Vagina (tissue), 2 donors: ENCODE results near the gene CEBPE. TPM values are rescaled to one million over a fixed set of nuclear protein-coding genes. Genes with fewer than 3 reads are reported as not detected.
A peak's percentile ranks its signal among the peaks of the same experiment; 100 is the strongest.

ENCODE experiments used
- DNase-seq, 2 donors: peaks; one replicate each; pipeline ENCODE4 v3.0.0-alpha.2; 2017; ENCODE audit errors: extremely low spot score in 2 of 2
- H3K27ac ChIP-seq: fragments of 200-600 bp; sonication (generic); one replicate; pipeline ENCODE4 v1.5.1; 2019
- H3K27me3 ChIP-seq: fragments of 200-600 bp; sonication (generic); one replicate; pipeline ENCODE4 v1.5.1; 2019
- H3K36me3 ChIP-seq, 2 donors: fragments of 200-600 bp; sonication (generic); one replicate each; pipeline ENCODE4 v1.5.1; 2017 to 2019
- H3K4me1 ChIP-seq: fragments of 200-600 bp; sonication (generic); one replicate; pipeline ENCODE4 v1.5.1; 2019
- H3K4me3 ChIP-seq, 2 donors: fragments of 200-600 bp; sonication (generic); 1 replicate in 1 of 2; 2 replicates in 1 of 2; pipeline ENCODE4 v1.5.1; 2016 to 2019
- H3K9me3 ChIP-seq: fragments of 200-600 bp; sonication (generic); one replicate; pipeline ENCODE4 v1.5.1; 2019
- CTCF ChIP-seq, 3 experiments: fragments of 450-650 bp in 2 of 3; fragments of 200-600 bp in 1 of 3; sonication (generic) in 1 of 3; IDR thresholded peaks; one replicate each; pipeline ENCODE4 v1.5.1; 2017 to 2019; ENCODE audit warnings: antibody characterized with exemption in 3 of 3, mild to moderate bottlenecking in 2 of 3, moderate library complexity in 2 of 3
- POLR2A ChIP-seq, 2 donors: fragments of 450-650 bp; IDR thresholded peaks; one replicate each; pipeline ENCODE4 v1.6.1; 2017; ENCODE audit warnings: antibody characterized with exemption in 2 of 2, mild to moderate bottlenecking in 2 of 2, moderate library complexity in 2 of 2
- POLR2AphosphoS5 ChIP-seq, 2 donors: sonication (generic); formaldehyde crosslinking; IDR thresholded peaks; one replicate each; pipeline ENCODE4 v1.9.0; 2017; ENCODE audit warnings: antibody characterized with exemption in 2 of 2, mild to moderate bottlenecking in 2 of 2, low read depth in 1 of 2; ENCODE audit not compliant: insufficient read depth in 1 of 2
- intact Hi-C: fragments of 100-400 bp; cut with DNase I; formaldehyde crosslinking; loops from one replicate; pipeline ENCODE4 v1.15.1; 2023
- total RNA-seq: library from RNA; depleted of rRNA; stranded (reverse); fragments of >200 nt; gene quantifications from one replicate; pipeline ENCODE4 v1.2.3, GENCODE V29; 2016

CEBPE gene
- total RNA-seq, 1 donor from 2014 or later, result not detected

DNA sequence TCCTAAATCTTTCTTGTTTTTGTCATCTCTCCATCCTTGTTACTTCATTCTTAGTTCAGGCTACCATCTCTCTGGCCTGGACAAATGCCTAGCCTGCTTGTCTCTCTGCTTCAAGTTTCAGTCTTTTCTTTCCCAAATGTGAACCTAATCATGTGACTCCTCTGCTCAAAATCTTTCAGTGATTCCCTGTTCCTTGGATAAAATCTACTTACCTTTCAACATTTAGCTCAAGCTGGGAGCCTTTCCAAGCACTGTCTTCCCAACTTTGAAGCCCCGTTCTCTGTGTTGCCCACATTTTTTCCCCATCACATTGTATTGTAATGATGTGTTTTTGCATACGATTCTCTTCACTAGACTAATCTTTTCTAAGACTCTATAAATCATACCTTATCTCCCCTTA is 39.7 kb upstream of the CEBPE start:
- Histone ChIP-seq H3K27ac (no peak overlapping the region), H3K4me3 (no peak overlapping the region), H3K4me1 (peaks cover 35% of the 10 kb centered on the region), H3K27me3 (no peaks in the 10 kb centered on the region), H3K9me3 (no peaks in the 10 kb centered on the region), H3K36me3 (no peaks in the 10 kb centered on the region)
- no peak for TF ChIP-seq POLR2AphosphoS5 (IDR thresholded peaks at IDR 0.05; ENCODE audit: insufficient read depth in 1 of 2, low read depth in 1 of 2)
- no peak for TF ChIP-seq CTCF (IDR thresholded peaks at IDR 0.05)
- no peak for TF ChIP-seq POLR2A (IDR thresholded peaks at IDR 0.05)
- intact Hi-C loops, result no loop called here
- DNase-seq, result no peak

DNA sequence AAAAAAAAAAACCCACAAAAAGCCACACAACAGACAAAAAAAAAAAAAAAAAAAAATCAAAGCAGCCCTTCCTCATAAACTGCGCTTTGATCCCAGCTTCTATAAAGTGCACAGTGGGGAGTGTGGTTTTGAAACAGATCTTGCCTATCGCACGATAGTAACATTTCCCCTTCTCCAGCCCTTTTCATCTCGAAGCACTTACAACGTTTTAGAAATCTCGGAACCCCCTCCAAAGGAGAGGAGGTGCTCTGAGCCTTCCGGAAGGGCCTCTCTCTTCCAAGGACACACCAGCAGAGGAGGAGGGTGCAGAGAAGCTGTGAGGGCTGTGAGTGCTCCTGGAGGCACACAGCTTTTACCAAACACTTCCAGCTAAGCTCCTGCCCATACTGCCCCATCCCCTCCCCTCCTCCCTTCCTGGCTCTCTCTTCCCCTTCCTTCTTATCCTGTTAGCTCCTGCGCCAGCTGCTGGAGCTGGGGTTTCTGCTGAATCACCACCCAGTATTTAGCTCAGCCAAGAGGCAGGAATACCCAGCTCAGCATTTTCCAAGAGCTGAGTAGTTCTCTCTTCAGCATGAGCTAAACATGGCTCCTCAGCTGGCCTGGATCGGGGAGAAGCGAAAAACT is 36.0 kb upstream of the CEBPE start:
- H3K36me3 ChIP-seq, result no peaks in the 10 kb centered on the region
- no peaks in the 10 kb centered on the region for H3K27me3 ChIP-seq
- peak overlapping the region; percentile 37 to 45 for H3K4me3 ChIP-seq
- H3K27ac ChIP-seq, result peak overlapping the region; percentile 93
- peak in 1 of 2 donors; percentile 96 for DNase-seq
- peaks cover 58% of the 10 kb centered on the region for H3K4me1 ChIP-seq
- no peaks in the 10 kb centered on the region for H3K9me3 ChIP-seq
- no peak for TF ChIP-seq CTCF (IDR thresholded peaks at IDR 0.05)
- peak in 1 of 2 donors; percentile 41 for TF ChIP-seq POLR2A (IDR thresholded peaks at IDR 0.05)
- TF ChIP-seq POLR2AphosphoS5 (IDR thresholded peaks at IDR 0.05; ENCODE audit: insufficient read depth in 1 of 2, low read depth in 1 of 2), result peak; percentile 35 to 87
- intact Hi-C loops, result no loop called here

GRCh38 chr14:23153851-23154796 is 35.1 kb upstream of the CEBPE start:
- Histone ChIP-seq H3K27me3 (no peaks in the 10 kb centered on the region), H3K4me3 (peak overlapping the region; percentile 37 to 45), H3K36me3 (no peaks in the 10 kb centered on the region), H3K4me1 (peaks cover 67% of the 10 kb centered on the region), H3K27ac (peak overlapping the region; percentile 93), H3K9me3 (no peaks in the 10 kb centered on the region)
- peak in 1 of 2 donors; percentile 97 for DNase-seq
- intact Hi-C loops, result no loop called here
- TF ChIP-seq CTCF (IDR thresholded peaks at IDR 0.05) (no peak), POLR2A (IDR thresholded peaks at IDR 0.05) (no peak), POLR2AphosphoS5 (IDR thresholded peaks at IDR 0.05; ENCODE audit: insufficient read depth in 1 of 2, low read depth in 1 of 2) (peak; percentile 73 to 95)

GRCh38 chr14:23151342-23151741 is 32.3 kb upstream of the CEBPE start:
- TF ChIP-seq CTCF (IDR thresholded peaks at IDR 0.05) (no peak), POLR2AphosphoS5 (IDR thresholded peaks at IDR 0.05; ENCODE audit: insufficient read depth in 1 of 2, low read depth in 1 of 2) (no peak), POLR2A (IDR thresholded peaks at IDR 0.05) (no peak)
- no peaks in the 10 kb centered on the region for H3K36me3 ChIP-seq
- H3K9me3 ChIP-seq, result no peaks in the 10 kb centered on the region
- H3K4me3 ChIP-seq, result no peak overlapping the region
- DNase-seq, result no peak
- peak overlapping the region; percentile 93 for H3K27ac ChIP-seq
- peaks cover 91% of the 10 kb centered on the region for H3K4me1 ChIP-seq
- no peaks in the 10 kb centered on the region for H3K27me3 ChIP-seq
- intact Hi-C loops, result no loop called here
